Inflammatory macrophage treated with lipopolysaccharide for 4 hours (primary cell): ENCODE data around the gene PARL.
A peak's percentile ranks its signal among the peaks of the same experiment; 100 is the strongest.

ENCODE experiments used
- DNase-seq: peaks from one replicate; pipeline ENCODE4 v3.0.0-alpha.2; 2020

The PARL gene

GRCh38 chr3:183782576-183783276 is 102.0 kb downstream of the PARL start:
- peak; percentile 19 for DNase-seq

GRCh38 chr3:183781246-183781645 is 103.4 kb downstream of the PARL start:
- no peak for DNase-seq

- DNase-seq = peak; percentile 86
These were observed 104.7 kb downstream of the PARL start for GRCh38 chr3:183779896-183780465.
